Ovary (tissue), 9 donors: ENCODE measurements around the gene TMC8. TPM values are rescaled to one million over a fixed set of nuclear protein-coding genes. Genes with fewer than 3 reads are reported as not detected.
"Not testable (repeated sequence)": the region's sequence is repeated elsewhere in the genome, so short reads cannot be mapped to it uniquely, and the experiment has no call there.

Experiments used
- DNase-seq, 5 donors: peaks; one replicate each; pipeline ENCODE4 v3.0.0-alpha.2; 2019 to 2020
- H3K27ac ChIP-seq, 2 donors: fragments of 200-600 bp; one replicate each; pipeline versions ENCODE4 v1.5.1 to v1.8.0; 2019 to 2022
- H3K27me3 ChIP-seq: fragments of 200-600 bp; one replicate; pipeline ENCODE4 v1.8.0; 2022
- H3K36me3 ChIP-seq: fragments of 200-600 bp; sonication (generic); one replicate; pipeline ENCODE4 v1.5.1; 2019
- H3K4me1 ChIP-seq: one replicate; pipeline ENCODE4 v1.8.1; 2013; ENCODE audit warnings: mild to moderate bottlenecking, moderate library complexity; ENCODE audit not compliant: insufficient read depth
- H3K4me3 ChIP-seq: fragments of 200-600 bp; sonication (generic); one replicate; pipeline ENCODE4 v1.5.1; 2017
- H3K9me3 ChIP-seq, 2 donors: fragments of 200-600 bp in 1 of 2; sonication (generic) in 1 of 2; one replicate each; pipeline versions ENCODE4 v1.5.1 to v1.8.1; 2013 to 2019; ENCODE audit warnings: mild to moderate bottlenecking in 1 of 2, moderate library complexity in 1 of 2
- CTCF ChIP-seq, 3 donors: fragments of 450-650 bp in 2 of 3; fragments of 200-600 bp in 1 of 3; IDR thresholded peaks; one replicate each; pipeline versions ENCODE4 v1.5.1 to v1.8.0; 2016 to 2022; ENCODE audit warnings: antibody characterized with exemption in 3 of 3, mild to moderate bottlenecking in 1 of 3
- EP300 ChIP-seq: sonication (generic); formaldehyde crosslinking; IDR thresholded peaks from one replicate; pipeline ENCODE4 v1.6.1; 2017; ENCODE audit warnings: antibody characterized with exemption
- POLR2A ChIP-seq: fragments of 450-650 bp; IDR thresholded peaks from one replicate; pipeline ENCODE4 v1.6.1; 2017; ENCODE audit warnings: antibody characterized with exemption, mild to moderate bottlenecking, moderate library complexity
- WGBS, 3 donors: extraction: QIAGEN DNeasy Blood & Tissue Kit in 1 of 3; methylation state at CpG; one replicate each; pipeline versions ENCODE4 v1.1.5 to v1.1.7; 2013 to 2017; 5-methylcytosine and 5-hydroxymethylcytosine counted together
- intact Hi-C, 4 donors: fragments of 100-400 bp; cut with DNase I; formaldehyde crosslinking; loops; one replicate each; pipeline versions ENCODE4 v1.11.0 to v1.15.1; 2022 to 2023
- polyA plus RNA-seq, 2 donors: library from polyadenylated mRNA; stranded (reverse); fragments of 200-250 nt in 1 of 2; fragments of 350-450 nt in 1 of 2; fragmentation: Illumina TruSeq in 1 of 2; extraction: RNeasy Lipid Tissue Mini Kit (QIAGEN cat#74804) in 1 of 2; gene quantifications; one replicate each; pipeline ENCODE4 v1.2.3, GENCODE V29; 2013 to 2014
- total RNA-seq, 7 donors: library from RNA; depleted of rRNA in 2 of 7; stranded (reverse); fragments of >200 nt in 2 of 7; fragmentation: NEBNext Ultra II Directional in 3 of 7; extraction: Animal tissue kit (Norgen Biotek cat#: 25700) in 3 of 7; gene quantifications; one replicate each; pipeline versions ENCODE4 v1.1.0 to v1.2.4, GENCODE V29; 2016 to 2023
- donor health status: DM: no; HTN: no; CAD: no; lungs with moderate emphysema.
- donor health status: DM: no; HTN: no; CAD: no.
- donor health status: Bipolar disorder and iron deficiency.
- donor health status: DM: yes; HTN: yes; CAD: no.
- donor health status: DM: no; HTN: no; CAD: no.
- donor health status: DM: yes; HTN: yes; CAD: no.

TMC8 gene
- total and polyA plus RNA-seq, 9 donors, result 0.94 to 4.2 (median 2.4) TPM

- H3K4me1 ChIP-seq, result no peaks in the 10 kb centered on the region
- intact Hi-C loops, result loop anchor here (2.0 to 10.0 kb wide), 4 partner anchors 63 to 311 kb away; no protein-coding TSS in a partner anchor
- no peaks in the 10 kb centered on the region for H3K9me3 ChIP-seq
- H3K27me3 ChIP-seq, result no peaks in the 10 kb centered on the region
- WGBS, 3 donors, result 79 to 83% (median 82%) methylated on average over 25 of the region's 25 CpGs
- no peak overlapping the region for H3K4me3 ChIP-seq
- H3K27ac ChIP-seq, result no peak overlapping the region
- TF ChIP-seq EP300 (no peak), POLR2A (no peak), CTCF (IDR thresholded peaks at IDR 0.05) (no peak)
- no peak for DNase-seq
- H3K36me3 ChIP-seq, result no peaks in the 10 kb centered on the region
Measured at GRCh38 chr17:78113804-78114785, 16.5 kb upstream of the TMC8 start.

GRCh38 chr17:78114831-78115723 is 15.5 kb upstream of the TMC8 start:
- 66 to 75% (median 67%) methylated on average over 24 to 27 of the region's 28 CpGs for WGBS, 3 donors
- TF ChIP-seq EP300 (no peak), POLR2A (no peak), CTCF (IDR thresholded peaks at IDR 0.05) (no peak)
- Histone ChIP-seq H3K27me3 (no peaks in the 10 kb centered on the region), H3K4me1 (no peaks in the 10 kb centered on the region), H3K4me3 (no peak overlapping the region), H3K9me3 (no peaks in the 10 kb centered on the region), H3K27ac (no peak overlapping the region), H3K36me3 (no peaks in the 10 kb centered on the region)
- DNase-seq, result no peak
- intact Hi-C loops, result loop anchor here (5.0 to 10.0 kb wide), 3 partner anchors 62 to 310 kb away; no protein-coding TSS in a partner anchor

GRCh38 chr17:78115803-78116202 is 14.8 kb upstream of the TMC8 start:
- not testable (repeated sequence) for H3K27me3 ChIP-seq, H3K36me3 ChIP-seq, DNase-seq, H3K9me3 ChIP-seq, H3K4me3 ChIP-seq, H3K27ac ChIP-seq, H3K4me1 ChIP-seq
- intact Hi-C loops, result loop anchor here in 2 of 4 donors (10.0 kb wide), 1 partner anchor 309 kb away; no protein-coding TSS in a partner anchor
- WGBS, 3 donors, result 91 to 94% (median 93%) methylated on average over 15 to 16 of the region's 18 CpGs

GRCh38 chr17:78116411-78116810 is 14.2 kb upstream of the TMC8 start:
- no peaks in the 10 kb centered on the region for H3K36me3 ChIP-seq
- H3K9me3 ChIP-seq, result no peaks in the 10 kb centered on the region
- H3K27ac ChIP-seq, result no peak overlapping the region
- no peak for DNase-seq
- no peaks in the 10 kb centered on the region for H3K27me3 ChIP-seq
- intact Hi-C loops, result loop anchor here in 2 of 4 donors (10.0 kb wide), 1 partner anchor 308 kb away; no protein-coding TSS in a partner anchor
- 92 to 94% (median 92%) methylated on average over 9 of the region's 9 CpGs for WGBS, 3 donors
- no peak overlapping the region for H3K4me3 ChIP-seq
- TF ChIP-seq EP300 (no peak), CTCF (IDR thresholded peaks at IDR 0.05) (no peak), POLR2A (no peak)
- H3K4me1 ChIP-seq, result no peaks in the 10 kb centered on the region
